GM21515 (cell line): Measurements from ENCODE around the gene L3MBTL3.
"Not testable (repeated sequence)": the region's sequence is repeated elsewhere in the genome, so short reads cannot be mapped to it uniquely, and the experiment has no call there.

Source experiments
- ATAC-seq: cut with Tn5 transposase; IDR thresholded peaks from one replicate; pipeline ENCODE4 v1.9.1; 2021; ENCODE audit not compliant: unreplicated experiment

Gene L3MBTL3

DNA sequence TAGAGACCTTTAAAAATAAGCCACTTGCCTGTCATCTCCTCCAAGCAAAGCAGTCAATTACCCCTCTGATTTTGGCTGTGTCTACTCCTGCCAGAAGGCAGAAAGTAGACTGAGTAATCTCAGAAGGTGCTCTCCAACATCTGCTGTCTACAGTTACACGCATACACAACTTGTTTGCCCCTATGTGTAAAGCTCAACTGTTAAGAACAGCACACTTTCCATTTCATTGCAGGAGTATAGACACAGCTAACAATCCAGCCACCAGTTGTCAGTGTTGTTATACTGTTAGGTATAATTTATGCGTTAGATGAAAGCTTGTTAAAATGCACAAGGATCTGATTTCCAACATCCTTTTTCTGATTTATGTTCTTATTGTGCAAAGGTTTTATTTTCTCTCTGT, 116.2 kb downstream of the L3MBTL3 start:
- ATAC-seq = no peak

- no peak for ATAC-seq
Measured at GRCh38 chr6:130136798-130137197, 118.4 kb downstream of the L3MBTL3 start.

DNA sequence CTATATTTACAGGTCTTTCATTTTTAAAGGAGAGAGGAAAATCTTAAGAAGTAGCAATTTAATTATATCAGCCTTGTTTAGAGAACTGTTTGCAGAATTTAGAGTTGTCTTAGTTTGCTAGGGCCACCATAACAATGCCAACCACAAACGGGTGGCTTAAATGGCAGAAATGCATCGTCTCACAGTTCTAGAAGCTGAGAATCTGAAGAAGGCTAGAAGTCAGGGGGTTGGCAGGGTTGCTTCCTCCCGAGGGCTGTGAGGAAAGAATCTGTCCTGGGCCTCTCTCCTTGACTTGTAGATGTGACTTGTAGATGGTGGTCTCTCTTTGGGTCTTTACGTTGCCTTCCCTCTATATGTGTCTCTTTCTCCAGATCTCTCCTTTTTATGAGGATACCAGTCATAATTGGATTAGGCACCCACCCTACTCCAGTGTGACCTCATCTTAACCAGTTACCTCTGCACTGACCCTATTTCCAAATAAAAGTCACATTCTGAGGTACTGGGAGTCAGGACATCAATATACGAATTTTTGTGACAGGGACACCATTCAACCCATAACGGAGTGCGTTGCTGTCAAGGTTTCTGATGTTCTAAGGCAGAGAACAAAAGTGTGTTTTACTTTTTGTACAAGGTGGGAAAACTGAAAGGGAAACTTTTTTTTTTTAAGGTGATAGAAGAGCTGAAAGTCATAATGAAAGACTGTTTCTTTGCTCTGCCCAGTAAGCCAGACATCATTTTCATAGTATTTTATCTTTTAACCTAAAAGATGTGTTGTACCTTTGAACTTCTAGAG, 119.9 kb downstream of the L3MBTL3 start:
- ATAC-seq = peak; percentile 70

DNA sequence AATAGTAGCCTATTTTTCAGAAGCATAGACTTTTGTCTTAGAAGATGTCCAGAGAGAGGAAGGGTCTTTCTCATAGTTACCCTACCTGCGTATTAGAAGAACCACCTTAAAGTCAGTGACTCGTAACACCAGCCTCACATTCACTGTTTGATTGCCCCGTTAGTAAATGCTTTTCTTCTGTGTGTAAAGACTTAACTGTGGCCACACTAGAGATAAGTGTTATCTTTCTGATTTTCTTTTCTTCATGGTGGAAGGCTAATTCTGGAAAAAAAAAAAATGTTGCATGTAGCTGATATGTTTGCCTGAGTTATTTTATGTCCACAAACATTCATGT, 120.5 kb downstream of the L3MBTL3 start:
- ATAC-seq = peak; percentile 29

- ATAC-seq = no peak
Measured at GRCh38 chr6:130140084-130140483, 121.7 kb downstream of the L3MBTL3 start.

DNA sequence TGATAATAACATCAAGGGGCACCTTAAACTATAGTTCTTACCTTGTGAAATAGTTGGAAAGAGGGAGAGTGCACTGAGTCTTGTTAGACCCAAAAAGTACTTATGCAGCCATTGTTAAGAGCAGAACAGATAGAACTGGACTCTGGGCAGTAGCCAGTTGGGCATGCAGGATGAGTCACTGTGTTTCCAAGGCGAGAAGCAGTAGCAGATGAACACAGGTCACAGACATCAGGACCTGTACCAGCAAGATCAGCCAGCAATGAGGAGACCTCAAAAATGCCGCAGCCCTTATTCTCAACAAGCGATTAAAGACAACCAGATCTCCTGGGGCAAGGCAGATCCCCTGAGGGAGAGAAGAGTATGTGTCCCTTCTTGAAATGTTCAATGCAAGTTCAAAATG, 125.3 kb downstream of the L3MBTL3 start:
- ATAC-seq = no peak

DNA sequence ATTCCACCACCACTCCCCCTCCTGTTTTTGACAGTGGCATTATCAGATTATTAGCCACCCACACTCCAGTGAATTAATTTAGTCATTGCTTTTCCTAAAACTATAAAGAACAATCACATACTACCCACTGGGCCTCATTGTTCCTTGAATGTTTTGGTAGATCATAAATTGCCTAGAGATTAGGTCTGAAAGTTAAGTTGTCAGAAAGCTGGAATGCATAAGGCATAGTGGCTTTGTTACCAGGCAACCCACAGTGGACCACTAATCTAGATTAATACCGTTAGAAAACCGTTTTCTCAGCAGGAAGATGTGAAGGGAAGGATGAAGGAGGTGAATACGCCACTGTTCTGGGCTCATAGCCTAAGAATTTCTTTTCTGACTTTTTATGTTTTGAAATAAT, 128.7 kb downstream of the L3MBTL3 start:
- no peak for ATAC-seq

DNA sequence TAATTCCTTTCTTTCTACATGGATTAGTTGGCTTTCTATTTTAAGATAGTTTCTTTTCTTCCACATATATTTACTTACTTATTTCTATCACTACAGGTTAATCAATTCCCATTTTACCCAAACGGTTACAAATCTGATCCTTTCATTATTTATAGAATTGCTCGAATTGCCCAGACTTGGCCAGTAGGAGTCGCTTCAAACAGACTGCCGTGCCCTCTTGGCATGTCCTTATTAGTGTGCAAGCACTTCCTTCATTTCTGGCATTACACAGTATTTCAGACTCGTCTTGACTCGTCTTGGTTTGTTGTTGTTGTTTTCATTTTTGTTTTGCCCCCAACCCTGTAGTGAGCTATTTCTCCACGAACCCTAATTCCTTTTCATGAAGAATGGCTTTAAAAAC, 129.8 kb downstream of the L3MBTL3 start:
- no peak for ATAC-seq

- not testable (repeated sequence) for ATAC-seq
Measured at GRCh38 chr6:130149016-130149415, 130.6 kb downstream of the L3MBTL3 start.

- no peak for ATAC-seq
Measured at GRCh38 chr6:130150906-130151305, 132.5 kb downstream of the L3MBTL3 start.

DNA sequence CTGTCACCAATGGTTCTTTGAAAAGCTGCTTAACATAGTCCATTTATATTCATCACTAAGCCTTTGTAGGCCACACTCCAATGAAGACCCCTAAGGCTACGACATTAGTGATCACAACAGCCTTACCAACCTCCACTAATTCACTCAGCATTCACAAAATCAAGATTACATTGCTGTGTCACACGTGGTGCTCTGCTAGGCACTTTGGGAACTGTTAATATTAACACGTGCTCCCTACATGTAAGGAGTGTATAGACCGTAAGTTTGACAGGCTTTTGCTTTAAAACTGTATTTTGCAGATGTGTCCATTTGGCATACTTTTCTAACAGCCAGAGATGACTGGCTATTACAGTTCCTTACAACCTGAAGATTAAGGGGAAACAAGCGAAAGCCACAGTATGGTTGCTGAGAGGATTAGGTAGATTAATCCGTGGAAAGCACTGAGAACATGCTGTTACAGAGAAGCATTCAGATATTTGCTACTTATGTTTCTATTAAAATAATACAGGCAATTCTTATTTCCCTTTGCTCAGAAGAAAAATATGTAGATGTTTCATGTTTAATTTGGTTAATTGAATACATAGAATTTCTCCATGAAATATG, 134.6 kb downstream of the L3MBTL3 start:
- ATAC-seq = no peak

- no peak for ATAC-seq
Measured at GRCh38 chr6:130156908-130157307, 138.5 kb downstream of the L3MBTL3 start.

- ATAC-seq = no peak
Measured at GRCh38 chr6:130158056-130158455, 139.7 kb downstream of the L3MBTL3 start.

DNA sequence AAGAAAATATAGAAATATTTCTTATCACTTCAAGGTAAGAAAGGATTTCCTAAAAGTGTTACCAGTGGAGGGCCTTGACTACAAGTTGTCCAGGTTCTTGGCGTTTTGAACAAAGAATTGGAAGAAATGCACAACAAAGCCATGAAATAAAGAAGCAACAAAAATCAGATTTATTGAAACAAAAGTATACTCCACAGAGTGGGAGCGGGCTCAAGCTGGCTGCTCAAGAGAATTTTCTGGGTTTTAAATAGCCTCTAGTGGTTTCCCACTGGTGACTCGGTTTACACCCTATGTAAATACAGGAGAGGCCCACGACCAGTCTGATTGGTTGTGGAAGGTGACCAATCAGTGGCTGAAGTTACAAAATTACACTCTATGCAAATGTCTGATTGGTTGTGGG, 140.2 kb downstream of the L3MBTL3 start:
- ATAC-seq = no peak

DNA sequence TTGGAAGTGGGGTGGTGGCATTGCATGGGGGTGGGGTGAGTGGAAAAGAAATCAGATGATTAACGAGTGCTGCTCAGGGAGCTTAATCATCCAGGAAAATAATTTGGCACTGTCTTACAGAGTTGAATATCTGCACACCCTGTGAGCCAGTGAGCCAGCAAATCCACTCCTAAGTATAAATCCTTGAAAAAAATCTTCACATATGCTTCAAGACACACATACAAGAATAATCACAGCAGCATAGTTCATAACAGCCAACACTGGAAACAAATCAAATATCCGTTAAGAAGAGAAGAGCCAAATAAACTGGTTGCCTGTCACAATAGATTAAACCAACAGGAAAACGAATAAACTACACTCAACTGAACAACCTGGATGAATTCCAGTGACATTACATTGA, 141.6 kb downstream of the L3MBTL3 start:
- no peak for ATAC-seq

GRCh38 chr6:130161683-130162404, 143.5 kb downstream of the L3MBTL3 start:
- ATAC-seq = no peak

GRCh38 chr6:130162421-130162820, 144.0 kb downstream of the L3MBTL3 start:
- no peak for ATAC-seq

- no peak for ATAC-seq
Measured at GRCh38 chr6:130163266-130163665, 144.9 kb downstream of the L3MBTL3 start.

- ATAC-seq = no peak
Measured at GRCh38 chr6:130164251-130164650, 145.9 kb downstream of the L3MBTL3 start.

DNA sequence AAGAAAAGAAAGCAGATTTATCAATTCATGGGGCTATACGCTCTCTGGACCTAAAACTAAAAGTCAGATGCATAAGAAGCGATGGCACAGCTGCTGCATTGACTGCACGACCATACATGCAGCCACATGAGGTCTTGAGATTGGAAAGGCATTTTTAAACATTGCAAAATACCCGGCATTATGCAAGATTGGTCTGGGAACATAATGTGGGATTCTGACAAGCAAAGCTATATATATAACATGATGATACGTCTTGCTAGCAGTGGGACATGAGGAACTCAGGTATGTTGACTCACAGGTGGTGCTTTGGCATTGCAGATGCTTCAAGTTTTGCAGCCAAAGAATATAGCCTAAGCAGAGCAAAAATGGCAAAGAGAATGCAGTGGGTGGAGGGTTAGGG, 149.3 kb downstream of the L3MBTL3 start:
- ATAC-seq = no peak

DNA sequence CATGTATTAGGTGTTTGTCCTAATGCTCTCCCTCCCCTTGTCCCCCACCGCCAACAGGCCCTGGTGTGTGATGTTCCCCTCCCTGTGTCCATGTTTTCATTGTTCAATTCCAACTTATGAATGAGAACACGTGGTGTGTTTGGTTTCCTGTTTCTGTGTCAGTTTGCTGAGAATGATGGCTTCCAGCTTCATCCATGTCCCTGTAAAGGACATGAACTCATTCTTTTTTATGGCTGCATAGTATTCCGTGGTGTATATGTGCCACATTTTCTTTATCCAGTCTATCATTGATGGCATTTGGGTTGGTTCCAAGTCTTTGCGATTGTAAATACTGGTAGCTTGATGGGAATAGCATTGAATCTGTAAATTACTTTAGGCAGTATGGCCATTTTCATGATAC, 151.8 kb downstream of the L3MBTL3 start:
- ATAC-seq = not testable (repeated sequence)

DNA sequence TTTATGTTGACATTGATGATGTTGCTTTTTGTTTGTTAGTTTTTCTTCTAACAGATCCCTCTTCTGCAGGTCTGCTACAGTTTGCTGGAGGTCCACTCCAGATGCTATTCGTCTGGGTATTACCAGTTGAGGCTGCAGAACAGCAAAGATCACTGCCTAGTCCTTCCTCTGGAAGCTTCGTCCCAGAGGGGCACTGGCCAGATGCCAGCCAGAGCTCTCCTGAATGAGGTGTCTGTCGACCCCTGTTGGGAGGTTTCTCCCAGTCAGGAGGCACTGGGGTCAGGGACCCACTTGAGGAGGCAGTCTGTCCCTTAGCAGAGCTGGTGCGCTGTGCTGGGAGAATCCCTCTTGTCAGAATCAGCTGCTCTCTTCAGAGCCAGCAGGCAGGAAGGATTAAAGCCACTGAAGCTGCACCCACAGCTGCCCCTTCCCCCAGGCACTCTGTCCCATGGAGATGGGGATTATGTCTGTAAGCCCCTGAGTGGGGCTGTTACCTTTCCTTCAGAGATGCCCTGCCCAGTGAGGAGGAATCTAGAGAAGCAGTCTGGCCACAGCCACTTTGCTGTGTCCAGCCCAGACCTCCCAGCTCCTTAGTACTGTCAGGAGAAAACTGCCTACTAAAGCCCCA, 155.1 kb downstream of the L3MBTL3 start:
- ATAC-seq = not testable (repeated sequence)
